ENCODE measurements around the gene FAR1. TPM values are rescaled to one million over a fixed set of nuclear protein-coding genes. Genes with fewer than 3 reads are reported as not detected.
"Not testable (repeated sequence)": the region's sequence is repeated elsewhere in the genome, so short reads cannot be mapped to it uniquely, and the experiment has no call there.

Gene FAR1
- polyA plus RNA-seq, 1 donor from 2014 or later: 110 TPM

DNA sequence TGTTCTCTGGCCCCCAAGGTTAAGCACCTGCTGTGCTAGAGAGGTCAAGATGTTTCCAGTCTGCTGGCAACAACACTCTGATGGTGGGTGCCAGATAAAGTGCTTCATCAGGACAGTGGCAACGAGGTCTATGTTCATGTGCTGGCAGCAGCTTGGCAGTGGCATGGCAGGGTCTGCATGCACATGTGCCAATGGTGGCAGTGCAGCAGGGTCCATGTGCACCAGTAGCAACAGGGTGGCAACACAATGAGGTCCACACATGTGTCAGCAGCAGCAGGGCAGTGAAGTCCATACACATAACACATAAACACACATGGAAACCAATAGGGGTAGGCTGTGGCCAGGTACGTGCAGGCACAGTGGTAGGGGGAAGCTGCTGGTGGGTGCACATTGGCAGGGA, 48.4 kb upstream of the FAR1 start:
- H3K4me3 ChIP-seq (ENCODE audit: low read length): no peak overlapping the region
- no peaks in the 10 kb centered on the region for H3K9me3 ChIP-seq (ENCODE audit: low read length)
- H4K20me1 ChIP-seq (ENCODE audit: insufficient read depth): no peaks in the 10 kb centered on the region
- H3K36me3 ChIP-seq (ENCODE audit: insufficient read depth, low read length): no peaks in the 10 kb centered on the region
- H3K4me2 ChIP-seq (ENCODE audit: low read length): no peak overlapping the region
- no peaks in the 10 kb centered on the region for H3F3A ChIP-seq (ENCODE audit: insufficient read depth, low read length, poor library complexity, severe bottlenecking)
- no peak for TF ChIP-seq CTCF (IDR thresholded peaks at IDR 0.05; ENCODE audit: poor library complexity, severe bottlenecking)
- TF ChIP-seq EP300 (conservative IDR thresholded peaks at IDR 0.05; ENCODE audit: poor library complexity, severe bottlenecking): no peak
- TF ChIP-seq EZH2 (IDR thresholded peaks at IDR 0.05; ENCODE audit: borderline replicate concordance, insufficient read depth, low read length, poor library complexity, severe bottlenecking): no peak
- no peak for TF ChIP-seq POLR2AphosphoS5 (IDR thresholded peaks at IDR 0.05)
- TF ChIP-seq MXI1 (conservative IDR thresholded peaks at IDR 0.05; ENCODE audit: poor library complexity, severe bottlenecking): no peak
- TF ChIP-seq TAF1 (IDR thresholded peaks at IDR 0.05; ENCODE audit: low read depth): no peak
- TF ChIP-seq SMC3 (conservative IDR thresholded peaks at IDR 0.05; ENCODE audit: poor library complexity): no peak
- TF ChIP-seq, protein P1, sequence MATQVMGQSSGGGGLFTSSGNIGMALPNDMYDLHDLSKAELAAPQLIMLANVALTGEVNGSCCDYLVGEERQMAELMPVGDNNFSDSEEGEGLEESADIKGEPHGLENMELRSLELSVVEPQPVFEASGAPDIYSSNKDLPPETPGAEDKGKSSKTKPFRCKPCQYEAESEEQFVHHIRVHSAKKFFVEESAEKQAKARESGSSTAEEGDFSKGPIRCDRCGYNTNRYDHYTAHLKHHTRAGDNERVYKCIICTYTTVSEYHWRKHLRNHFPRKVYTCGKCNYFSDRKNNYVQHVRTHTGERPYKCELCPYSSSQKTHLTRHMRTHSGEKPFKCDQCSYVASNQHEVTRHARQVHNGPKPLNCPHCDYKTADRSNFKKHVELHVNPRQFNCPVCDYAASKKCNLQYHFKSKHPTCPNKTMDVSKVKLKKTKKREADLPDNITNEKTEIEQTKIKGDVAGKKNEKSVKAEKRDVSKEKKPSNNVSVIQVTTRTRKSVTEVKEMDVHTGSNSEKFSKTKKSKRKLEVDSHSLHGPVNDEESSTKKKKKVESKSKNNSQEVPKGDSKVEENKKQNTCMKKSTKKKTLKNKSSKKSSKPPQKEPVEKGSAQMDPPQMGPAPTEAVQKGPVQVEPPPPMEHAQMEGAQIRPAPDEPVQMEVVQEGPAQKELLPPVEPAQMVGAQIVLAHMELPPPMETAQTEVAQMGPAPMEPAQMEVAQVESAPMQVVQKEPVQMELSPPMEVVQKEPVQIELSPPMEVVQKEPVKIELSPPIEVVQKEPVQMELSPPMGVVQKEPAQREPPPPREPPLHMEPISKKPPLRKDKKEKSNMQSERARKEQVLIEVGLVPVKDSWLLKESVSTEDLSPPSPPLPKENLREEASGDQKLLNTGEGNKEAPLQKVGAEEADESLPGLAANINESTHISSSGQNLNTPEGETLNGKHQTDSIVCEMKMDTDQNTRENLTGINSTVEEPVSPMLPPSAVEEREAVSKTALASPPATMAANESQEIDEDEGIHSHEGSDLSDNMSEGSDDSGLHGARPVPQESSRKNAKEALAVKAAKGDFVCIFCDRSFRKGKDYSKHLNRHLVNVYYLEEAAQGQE (IDR thresholded peaks at IDR 0.05; ENCODE audit: borderline replicate concordance): no peak
- TF ChIP-seq RAD21 (conservative IDR thresholded peaks at IDR 0.05): no peak
- H3K9ac ChIP-seq (ENCODE audit: low read length): no peak overlapping the region
- no peak overlapping the region for H2AFZ ChIP-seq (ENCODE audit: low read depth, low read length)
- H3K27me3 ChIP-seq (ENCODE audit: insufficient read depth, low read depth, low read length): no peaks in the 10 kb centered on the region
- H3K9me2 ChIP-seq (ENCODE audit: insufficient read depth, low read length): no peaks in the 10 kb centered on the region
- H3K79me2 ChIP-seq (replicated peaks; ENCODE audit: insufficient read depth, low read length): no peaks in the 10 kb centered on the region
- no peak overlapping the region for H3K27ac ChIP-seq (ENCODE audit: low read length)

DNA sequence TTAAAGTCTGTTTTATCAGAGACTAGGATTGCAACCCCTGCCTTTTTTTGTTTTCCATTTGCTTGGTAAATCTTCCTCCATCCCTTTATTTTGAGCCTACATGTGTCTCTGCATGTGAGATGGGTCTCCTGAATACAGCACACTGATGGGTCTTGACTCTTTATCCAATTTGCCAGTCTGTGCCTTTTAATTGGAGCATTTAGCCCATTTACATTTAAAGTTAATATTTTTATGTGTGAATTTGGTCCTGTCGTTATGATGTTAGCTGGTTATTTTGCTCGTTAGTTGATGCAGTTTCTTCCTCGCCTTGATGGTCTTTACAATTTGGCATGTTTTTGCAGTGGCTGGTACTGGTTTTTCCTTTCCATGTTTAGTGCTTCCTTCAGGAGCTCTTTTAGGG, 41.6 kb upstream of the FAR1 start:
- H3K4me3 ChIP-seq (ENCODE audit: low read length); H3K4me2 ChIP-seq (ENCODE audit: low read length); H2AFZ ChIP-seq (ENCODE audit: low read depth, low read length); H3K27me3 ChIP-seq (ENCODE audit: insufficient read depth, low read depth, low read length); H4K20me1 ChIP-seq (ENCODE audit: insufficient read depth); H3F3A ChIP-seq (ENCODE audit: insufficient read depth, low read length, poor library complexity, severe bottlenecking); H3K27ac ChIP-seq (ENCODE audit: low read length); H3K79me2 ChIP-seq (replicated peaks; ENCODE audit: insufficient read depth, low read length); H3K9me3 ChIP-seq (ENCODE audit: low read length); H3K9me2 ChIP-seq (ENCODE audit: insufficient read depth, low read length); H3K36me3 ChIP-seq (ENCODE audit: insufficient read depth, low read length); H3K9ac ChIP-seq (ENCODE audit: low read length): not testable (repeated sequence)

GRCh38 chr11:13628634-13629033, 39.8 kb upstream of the FAR1 start:
- not testable (repeated sequence) for H3K27me3 ChIP-seq (ENCODE audit: insufficient read depth, low read depth, low read length); H3K36me3 ChIP-seq (ENCODE audit: insufficient read depth, low read length); H3K9ac ChIP-seq (ENCODE audit: low read length); H3K27ac ChIP-seq (ENCODE audit: low read length); H2AFZ ChIP-seq (ENCODE audit: low read depth, low read length); H3K79me2 ChIP-seq (replicated peaks; ENCODE audit: insufficient read depth, low read length); H3K9me3 ChIP-seq (ENCODE audit: low read length); H4K20me1 ChIP-seq (ENCODE audit: insufficient read depth); H3K9me2 ChIP-seq (ENCODE audit: insufficient read depth, low read length); H3K4me3 ChIP-seq (ENCODE audit: low read length); H3F3A ChIP-seq (ENCODE audit: insufficient read depth, low read length, poor library complexity, severe bottlenecking); H3K4me2 ChIP-seq (ENCODE audit: low read length)
